Dedifferentiated amniotic fluid mesenchymal stem cell (primary cell): ENCODE data around the gene CDK6.

Source experiments
- DNase-seq: peaks from one replicate; pipeline ENCODE4 v3.0.0-alpha.2; 2016; ENCODE audit errors: extremely low spot score

The CDK6 gene

DNA sequence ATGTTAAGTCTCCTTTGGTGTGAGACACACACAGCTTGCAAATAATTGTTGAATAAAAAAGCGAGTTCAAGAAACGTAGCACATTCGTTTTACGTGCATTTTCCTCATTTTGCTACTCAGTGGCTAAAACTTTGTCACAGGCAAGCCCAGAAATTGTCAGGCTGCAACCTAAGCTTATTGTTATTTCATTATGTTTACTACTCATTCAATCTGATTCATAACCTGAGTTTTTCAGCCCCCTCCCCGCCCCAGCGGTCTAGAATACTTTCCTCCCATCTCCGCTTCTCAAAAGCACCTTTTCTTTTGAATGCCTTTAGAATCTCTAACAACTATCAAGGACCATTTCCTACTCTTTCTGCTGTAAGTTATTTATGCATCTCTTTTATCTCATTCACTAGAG lies 247.3 kb downstream of the CDK6 start:
- no peak for DNase-seq

DNA sequence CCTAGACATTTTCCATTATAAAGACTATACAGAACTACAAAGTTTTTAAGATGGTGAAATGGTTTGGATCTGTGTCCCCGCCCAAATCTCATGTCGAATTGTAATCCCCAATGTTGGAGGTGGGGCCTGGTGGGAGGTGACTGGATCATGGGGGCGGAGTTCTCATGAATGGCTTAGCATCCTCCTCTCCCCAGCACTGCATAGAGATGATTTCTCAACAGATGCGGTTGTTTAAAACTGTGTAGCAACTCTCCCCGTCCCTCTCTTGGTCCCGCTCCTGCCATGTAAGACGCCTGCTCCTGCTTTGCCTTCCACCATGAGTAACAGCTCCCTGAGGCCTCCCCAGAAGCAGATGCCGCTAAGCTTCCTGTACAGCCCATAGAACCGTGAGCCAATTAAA lies 247.8 kb downstream of the CDK6 start:
- no peak for DNase-seq

DNA sequence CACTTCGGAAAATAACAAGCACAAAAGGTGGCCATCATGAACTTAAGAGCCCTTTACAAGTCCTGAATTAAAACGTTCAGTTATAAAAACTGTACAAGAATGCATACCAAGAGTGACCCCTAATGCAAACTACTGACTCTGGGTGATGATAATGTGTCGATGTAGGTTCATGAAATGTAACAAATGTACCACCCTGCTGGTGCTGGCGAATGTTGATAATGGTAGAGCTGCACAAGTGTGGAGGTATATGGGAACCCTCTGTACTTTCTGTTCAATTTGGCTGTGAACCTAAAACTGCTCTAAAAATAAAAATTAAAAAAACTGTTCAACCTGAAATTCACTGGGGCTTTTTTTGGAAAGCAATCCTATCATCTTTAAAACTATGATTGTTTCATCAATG lies 249.5 kb downstream of the CDK6 start:
- no peak for DNase-seq

DNA sequence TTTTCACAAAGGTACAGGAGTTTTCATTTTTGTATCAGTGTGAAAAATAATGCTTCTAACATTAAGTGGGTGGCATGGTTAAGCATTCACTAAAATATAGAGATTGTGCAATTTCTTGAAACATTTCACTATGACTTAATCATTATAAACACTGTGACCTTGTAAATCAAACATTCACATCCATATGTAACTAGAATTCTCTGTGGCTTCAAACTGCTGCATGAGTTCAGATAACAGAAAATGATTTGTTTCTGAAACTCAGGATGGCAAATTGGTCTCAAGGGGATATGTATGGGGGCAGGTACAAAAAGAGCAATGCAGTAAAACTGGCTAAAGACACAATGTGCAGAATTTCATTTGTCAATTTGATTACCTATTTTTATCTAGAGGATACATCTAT lies 250.0 kb downstream of the CDK6 start:
- peak; percentile 49 for DNase-seq

DNA sequence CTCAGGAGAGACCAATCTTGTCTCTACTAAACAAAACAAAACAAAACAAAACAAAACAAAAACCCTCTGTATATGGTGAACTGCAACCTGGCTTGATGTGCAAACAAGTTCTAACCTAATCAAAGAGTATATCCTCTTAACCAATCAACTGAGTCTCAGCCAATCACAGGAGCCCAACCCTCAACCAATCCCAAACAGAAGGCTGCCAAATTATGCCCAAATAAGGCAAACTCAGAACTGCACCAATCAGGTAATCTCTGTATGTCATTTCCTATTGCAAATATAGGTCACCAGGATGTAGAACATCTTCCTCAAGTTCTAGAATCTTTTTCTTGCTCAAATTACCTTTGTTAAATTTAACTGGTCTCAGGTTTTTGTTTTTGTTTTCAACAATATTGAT lies 251.4 kb downstream of the CDK6 start:
- no peak for DNase-seq

DNA sequence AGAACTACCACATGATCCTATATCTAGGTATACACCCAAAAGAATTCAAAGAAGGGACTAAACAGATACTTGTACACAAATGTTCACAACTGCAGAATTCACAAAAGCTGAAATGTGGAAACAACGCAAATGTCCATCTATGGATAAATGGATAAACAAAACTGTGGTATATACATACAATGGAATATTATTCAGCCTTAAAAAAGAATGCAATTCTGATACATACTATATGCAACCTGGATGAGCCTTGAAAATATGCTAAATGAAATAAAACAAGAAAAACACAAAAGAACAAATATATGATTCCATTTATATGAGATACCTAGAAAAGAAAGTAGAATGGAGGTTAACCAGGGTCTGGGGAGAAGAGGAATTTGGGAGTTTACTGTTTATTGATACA lies 253.4 kb downstream of the CDK6 start:
- no peak for DNase-seq

DNA sequence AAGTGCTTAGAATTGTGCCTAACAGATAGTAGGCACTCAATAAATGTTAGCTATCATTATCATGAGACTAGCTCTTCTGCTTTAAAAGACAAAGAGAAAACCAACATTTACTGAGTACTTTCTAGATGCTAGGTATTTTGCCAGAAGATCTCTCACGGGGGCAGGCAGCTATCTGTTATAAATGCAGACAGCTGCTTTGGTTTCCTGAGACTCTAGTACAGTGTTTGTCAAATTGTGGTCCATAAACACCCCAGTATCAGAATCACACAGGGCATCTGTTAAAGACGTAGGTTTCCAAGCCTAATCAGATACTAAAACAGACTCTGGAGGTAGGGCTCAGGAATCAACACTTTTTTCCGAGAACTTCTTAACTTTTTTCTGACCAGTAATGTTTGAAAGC lies 260.1 kb downstream of the CDK6 start:
- no peak for DNase-seq

DNA sequence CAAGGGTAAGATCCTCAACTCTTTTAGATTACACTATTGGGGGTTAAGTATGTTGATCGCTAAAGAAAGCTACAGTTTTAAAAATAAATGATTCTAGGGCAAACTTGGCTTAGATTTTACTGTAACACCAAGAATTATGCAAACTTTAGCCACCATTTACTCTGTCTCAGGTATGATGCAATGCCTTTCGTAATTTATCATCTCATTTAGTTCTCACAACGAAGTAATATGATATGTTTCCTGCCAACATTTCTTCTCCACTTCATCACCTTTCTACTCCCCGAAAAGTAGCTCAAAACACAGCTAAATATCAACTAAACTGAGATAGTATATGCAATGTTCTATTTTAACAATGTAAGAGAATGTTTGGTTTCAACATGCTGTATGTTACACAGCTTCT lies 267.2 kb downstream of the CDK6 start:
- no peak for DNase-seq

DNA sequence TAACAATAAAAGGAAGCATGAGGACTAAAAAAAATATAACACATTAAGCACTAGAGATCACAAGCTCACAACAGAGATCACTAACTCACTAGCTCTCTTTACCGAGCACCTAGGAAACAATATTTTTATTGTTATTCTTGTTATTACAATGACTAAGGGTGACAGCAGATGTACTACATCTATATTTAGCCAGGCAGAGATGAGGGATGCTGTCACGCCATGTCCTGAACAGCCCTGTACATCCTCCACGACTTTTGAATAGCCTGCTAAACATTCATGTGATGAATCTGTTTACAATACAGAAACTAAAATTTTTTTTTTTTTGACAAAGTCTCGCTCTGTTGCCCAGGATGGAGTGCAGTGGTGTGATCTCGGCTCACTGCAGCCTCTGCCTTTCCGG lies 268.9 kb downstream of the CDK6 start:
- DNase-seq: no peak

DNA sequence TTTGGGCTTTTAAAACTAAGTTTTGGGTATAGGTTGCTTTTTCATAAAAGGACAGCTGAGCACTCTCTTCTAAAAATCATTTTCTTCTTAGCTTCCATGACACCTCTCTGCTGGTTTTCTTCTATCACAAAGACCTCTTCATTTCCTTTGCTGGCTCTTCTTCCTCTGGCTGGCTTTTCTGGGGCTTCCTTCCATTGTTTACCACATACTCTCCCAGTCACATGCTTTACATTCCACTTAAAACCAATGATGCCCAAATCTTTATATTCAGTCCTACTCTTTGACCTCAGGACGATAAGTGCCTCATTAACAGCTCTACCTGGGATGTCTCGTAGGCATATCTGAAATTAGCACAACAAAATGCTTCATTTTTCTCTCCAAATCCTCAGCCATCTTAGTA lies 273.0 kb downstream of the CDK6 start:
- no peak for DNase-seq

DNA sequence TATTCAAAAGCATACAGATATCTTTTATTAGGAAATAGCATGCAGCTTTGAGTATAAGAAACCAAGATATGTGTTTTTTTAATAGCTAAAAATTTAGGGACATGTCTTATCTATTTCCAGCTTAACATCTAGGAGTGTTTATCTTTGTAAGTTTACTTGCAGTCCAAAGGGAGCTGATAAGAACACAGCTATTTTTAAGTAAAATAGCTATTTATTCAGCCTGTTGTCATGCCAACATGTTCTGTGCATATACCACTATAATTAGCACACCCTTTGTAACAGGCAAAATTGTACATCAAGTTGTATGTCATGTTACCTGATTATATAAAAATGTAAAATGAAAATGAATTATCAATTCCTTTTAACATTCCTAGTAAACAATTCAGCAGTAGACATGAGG lies 275.8 kb downstream of the CDK6 start:
- no peak for DNase-seq

DNA sequence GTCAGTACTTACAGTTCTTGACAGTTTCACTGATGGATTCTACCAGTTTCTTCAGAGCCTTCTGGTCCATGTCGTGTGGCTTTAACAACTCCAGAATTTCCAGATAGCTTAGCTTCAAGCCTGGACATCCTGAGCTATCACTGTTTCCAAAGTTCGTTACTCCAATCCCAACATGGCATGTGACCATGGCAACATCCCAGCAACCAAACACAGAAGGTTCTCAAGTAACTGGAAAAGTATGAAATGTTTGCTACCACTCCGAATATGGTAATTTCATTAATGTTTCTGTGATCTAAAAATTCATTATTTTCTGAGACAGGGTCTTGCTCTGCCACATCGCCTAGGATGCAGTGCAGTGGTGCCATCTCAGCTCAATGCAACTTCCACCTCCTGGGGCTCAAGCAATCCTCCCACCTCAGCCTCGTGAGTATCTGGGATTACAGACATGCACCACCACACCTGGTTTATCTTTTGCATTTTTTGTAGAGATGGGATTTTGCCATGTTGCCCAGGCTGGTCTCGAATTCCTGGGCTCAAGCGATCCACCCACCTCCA lies 278.5 kb downstream of the CDK6 start:
- DNase-seq: no peak

DNA sequence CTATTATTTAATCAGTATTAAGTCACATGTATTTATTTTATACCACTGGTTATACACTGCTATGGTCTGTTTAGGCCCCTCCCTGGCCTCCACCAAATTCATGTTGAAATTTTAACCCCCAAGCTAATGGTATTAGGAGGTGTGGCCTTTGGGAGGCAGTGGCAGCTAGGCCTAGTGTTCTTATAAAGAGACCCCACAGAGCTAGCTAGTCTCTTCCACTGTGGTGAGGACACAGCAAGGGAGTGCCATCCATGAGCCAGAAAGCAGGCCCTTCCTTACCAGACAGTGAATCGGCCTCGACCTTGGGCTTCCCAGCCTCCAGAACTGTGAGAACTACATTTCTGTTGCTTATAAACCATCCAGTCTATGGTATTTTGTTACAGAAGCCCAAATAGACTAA lies 279.1 kb downstream of the CDK6 start:
- DNase-seq: no peak
